Stimulated activated CD4-positive, alpha-beta T cell treated with anti-CD3 and anti-CD28 coated beads, Interleukin-4, amount 100 ng/mL, for 4 hours (primary cell): ENCODE data around the gene HM13.
"Not testable (repeated sequence)": the region's sequence is repeated elsewhere in the genome, so short reads cannot be mapped to it uniquely, and the experiment has no call there.

Experiments used
- DNase-seq, 2 experiments: peaks; one replicate each; pipeline ENCODE4 v3.0.0-alpha.2; 2020

Gene HM13

GRCh38 chr20:31568041-31568731, 53.9 kb downstream of the HM13 start:
- no peak for DNase-seq

GRCh38 chr20:31568773-31569162, 54.5 kb downstream of the HM13 start:
- no peak for DNase-seq

GRCh38 chr20:31569163-31570020, 55.1 kb downstream of the HM13 start:
- peak; percentile 49 to 57 for DNase-seq

GRCh38 chr20:31570021-31570463, 55.8 kb downstream of the HM13 start:
- no peak for DNase-seq

- no peak for DNase-seq
Observed at GRCh38 chr20:31570735-31571617, 56.7 kb downstream of the HM13 start.

- no peak for DNase-seq
Observed at GRCh38 chr20:31572042-31572700, 57.9 kb downstream of the HM13 start.

GRCh38 chr20:31572701-31573554, 58.7 kb downstream of the HM13 start:
- DNase-seq = peak; percentile 84 to 86

- no peak for DNase-seq
Observed at GRCh38 chr20:31573555-31574321, 59.5 kb downstream of the HM13 start.

- not testable (repeated sequence) for DNase-seq
Observed at GRCh38 chr20:31574986-31575385, 60.7 kb downstream of the HM13 start.

- DNase-seq = no peak
Observed at GRCh38 chr20:31576751-31577150, 62.5 kb downstream of the HM13 start.

GRCh38 chr20:31577194-31577593, 63.0 kb downstream of the HM13 start:
- DNase-seq = no peak

- DNase-seq = no peak
Observed at GRCh38 chr20:31578448-31579138, 64.4 kb downstream of the HM13 start.

GRCh38 chr20:31579245-31579644, 65.0 kb downstream of the HM13 start:
- DNase-seq = no peak

GRCh38 chr20:31579941-31580651, 65.9 kb downstream of the HM13 start:
- DNase-seq = not testable (repeated sequence)

GRCh38 chr20:31580706-31581105, 66.5 kb downstream of the HM13 start:
- DNase-seq = no peak

GRCh38 chr20:31581391-31581790, 67.1 kb downstream of the HM13 start:
- DNase-seq = no peak

- DNase-seq = no peak
Observed at GRCh38 chr20:31587545-31588389, 73.5 kb downstream of the HM13 start.

- no peak for DNase-seq
Observed at GRCh38 chr20:31590717-31591225, 76.5 kb downstream of the HM13 start.
